MM.1S (cell line): Measurements from ENCODE around the gene KNOP1.
A peak's percentile ranks its signal among the peaks of the same experiment; 100 is the strongest.

Experiments used
- DNase-seq: peaks from one replicate; pipeline ENCODE4 v3.0.0-alpha.2; 2015
- H2AFZ ChIP-seq: fragments of 300-600 bp; sonication (generic); 2 replicates; pipeline ENCODE4 v1.6.0; 2016; ENCODE audit warnings: antibody characterized with exemption, low read length
- H3F3A ChIP-seq: fragments of 300-600 bp; sonication (generic); 2 replicates; pipeline ENCODE4 v1.6.1; 2016; ENCODE audit warnings: mild to moderate bottlenecking, antibody characterized with exemption, low read length, moderate library complexity, mixed read lengths; ENCODE audit not compliant: insufficient read depth
- H3K27ac ChIP-seq: fragments of 300-600 bp; sonication (generic); 2 replicates; pipeline ENCODE4 v1.5.1; 2016; ENCODE audit warnings: mild to moderate bottlenecking, low read length
- H3K27me3 ChIP-seq: fragments of 300-600 bp; sonication (generic); replicated peaks from 2 replicates; pipeline ENCODE4 v1.6.0; 2016; ENCODE audit warnings: low read length; ENCODE audit not compliant: insufficient read depth
- H3K36me3 ChIP-seq: fragments of 300-600 bp; sonication (generic); replicated peaks from 2 replicates; pipeline ENCODE4 v1.6.1; 2016; ENCODE audit warnings: mild to moderate bottlenecking, low read length, mixed read lengths; ENCODE audit not compliant: insufficient read depth
- H3K4me1 ChIP-seq: fragments of 300-600 bp; sonication (generic); 2 replicates; pipeline ENCODE4 v1.6.1; 2016; ENCODE audit warnings: low read length, mixed read lengths
- H3K4me2 ChIP-seq: fragments of 300-600 bp; sonication (generic); 2 replicates; pipeline ENCODE4 v1.6.0; 2016; ENCODE audit warnings: low read depth, low read length
- H3K4me3 ChIP-seq: fragments of 300-600 bp; sonication (generic); 2 replicates; pipeline ENCODE4 v1.5.1; 2016; ENCODE audit warnings: low read length, mixed read lengths
- H3K79me2 ChIP-seq: fragments of 300-600 bp; sonication (generic); 2 replicates; pipeline ENCODE4 v1.6.1; 2016; ENCODE audit warnings: mixed run types, low read length, mixed read lengths
- H3K9ac ChIP-seq: fragments of 300-600 bp; sonication (generic); 2 replicates; pipeline ENCODE4 v1.6.1; 2016; ENCODE audit warnings: low read length, mixed read lengths
- H3K9me2 ChIP-seq: fragments of 300-600 bp; sonication (generic); replicated peaks from 2 replicates; pipeline ENCODE4 v1.6.1; 2016; ENCODE audit warnings: mild to moderate bottlenecking, low read length, mixed read lengths; ENCODE audit not compliant: insufficient read depth
- H3K9me3 ChIP-seq: fragments of 300-600 bp; sonication (generic); replicated peaks from 2 replicates; pipeline ENCODE4 v1.6.1; 2016; ENCODE audit warnings: mild to moderate bottlenecking, low read length, mixed read lengths; ENCODE audit not compliant: insufficient read depth
- H4K20me1 ChIP-seq: fragments of 300-600 bp; sonication (generic); 2 replicates; pipeline ENCODE4 v1.6.1; 2016; ENCODE audit warnings: mild to moderate bottlenecking, low read length, moderate library complexity, mixed read lengths; ENCODE audit not compliant: insufficient read depth
- CTCF ChIP-seq: fragments of 300-600 bp; sonication (generic); IDR thresholded peaks from 2 replicates; pipeline ENCODE4 v1.5.1; 2016; ENCODE audit warnings: antibody characterized with exemption, low read length, mixed read lengths
- EZH2 ChIP-seq: fragments of 300-600 bp; sonication (generic); optimal IDR thresholded peaks from 2 replicates; pipeline ENCODE3; 2017; ENCODE audit warnings: low read depth, mild to moderate bottlenecking, antibody characterized with exemption, low read length, mixed read lengths
- EZH2phosphoT487 ChIP-seq: fragments of 300-600 bp; sonication (generic); IDR thresholded peaks from 2 replicates; pipeline ENCODE4 v1.6.1; 2018; ENCODE audit warnings: antibody characterized with exemption, low read length

Gene KNOP1

GRCh38 chr16:19722981-19723380 is 5.0 kb upstream of the KNOP1 start:
- Histone ChIP-seq H3K79me2 (peaks cover under 1% of the 10 kb centered on the region), H3K4me1 (no peaks in the 10 kb centered on the region), H3F3A (no peaks in the 10 kb centered on the region), H3K9ac (no peak overlapping the region), H3K4me2 (no peak overlapping the region), H3K27ac (no peak overlapping the region), H3K4me3 (no peak overlapping the region), H3K9me2 (no peaks in the 10 kb centered on the region), H4K20me1 (no peaks in the 10 kb centered on the region), H3K9me3 (no peaks in the 10 kb centered on the region), H3K36me3 (no peaks in the 10 kb centered on the region), H3K27me3 (no peaks in the 10 kb centered on the region), H2AFZ (no peak overlapping the region)
- no peak for TF ChIP-seq EZH2
- TF ChIP-seq CTCF, result no peak
- no peak for TF ChIP-seq EZH2phosphoT487
- DNase-seq, result no peak

- DNase-seq, result no peak
- H3F3A ChIP-seq, result no peaks in the 10 kb centered on the region
- H3K27me3 ChIP-seq, result no peaks in the 10 kb centered on the region
- H3K9me3 ChIP-seq, result no peaks in the 10 kb centered on the region
- no peak overlapping the region for H3K4me2 ChIP-seq
- no peaks in the 10 kb centered on the region for H3K36me3 ChIP-seq
- peaks cover 6% of the 10 kb centered on the region for H3K79me2 ChIP-seq
- H3K9me2 ChIP-seq, result no peaks in the 10 kb centered on the region
- no peak overlapping the region for H3K27ac ChIP-seq
- H3K9ac ChIP-seq, result no peak overlapping the region
- no peak overlapping the region for H3K4me3 ChIP-seq
- H2AFZ ChIP-seq, result no peak overlapping the region
- H3K4me1 ChIP-seq, result no peaks in the 10 kb centered on the region
- no peaks in the 10 kb centered on the region for H4K20me1 ChIP-seq
- TF ChIP-seq EZH2 (no peak), EZH2phosphoT487 (no peak), CTCF (no peak)
These were observed 4.4 kb upstream of the KNOP1 start for GRCh38 chr16:19722269-19722952.

GRCh38 chr16:19718624-19718965 is 568 bp upstream of the KNOP1 start:
- peak overlapping the region; percentile 71 for H2AFZ ChIP-seq
- peaks cover 6% of the 10 kb centered on the region; the same call in 1 of the 2 replicates for H3K36me3 ChIP-seq
- no peaks in the 10 kb centered on the region for H3K4me1 ChIP-seq
- H3K4me2 ChIP-seq, result peak overlapping the region; percentile 56
- no peak for TF ChIP-seq CTCF
- no peak for TF ChIP-seq EZH2
- TF ChIP-seq EZH2phosphoT487, result no peak
- H3F3A ChIP-seq, result no peaks in the 10 kb centered on the region
- H3K79me2 ChIP-seq, result peaks cover 41% of the 10 kb centered on the region
- H3K27me3 ChIP-seq, result no peaks in the 10 kb centered on the region
- H3K9me2 ChIP-seq, result no peaks in the 10 kb centered on the region
- H3K9ac ChIP-seq, result peak overlapping the region; percentile 90; the same call in 1 of the 2 replicates
- no peaks in the 10 kb centered on the region for H3K9me3 ChIP-seq
- H3K4me3 ChIP-seq, result peak overlapping the region; percentile 83
- no peak overlapping the region for H3K27ac ChIP-seq
- no peak for DNase-seq
- no peaks in the 10 kb centered on the region for H4K20me1 ChIP-seq
